Neural progenitor cell (in vitro differentiated cells): ENCODE results near the gene CCDC7. TPM values are rescaled to one million over a fixed set of nuclear protein-coding genes. Genes with fewer than 3 reads are reported as not detected.
"Not testable (repeated sequence)": the region's sequence is repeated elsewhere in the genome, so short reads cannot be mapped to it uniquely, and the experiment has no call there.

Experiments
- DNase-seq: peaks from one replicate; pipeline ENCODE4 v3.0.0-alpha.2; 2016; ENCODE audit warnings: low spot score
- H2AFZ ChIP-seq: fragments of 200-600 bp; sonication (generic); replicated peaks from 2 replicates; pipeline ENCODE4 v1.6.1; 2016; ENCODE audit warnings: antibody characterized with exemption
- H3F3A ChIP-seq: fragments of 200-600 bp; sonication (generic); 2 replicates; pipeline ENCODE4 v1.6.1; 2016; ENCODE audit warnings: antibody characterized with exemption, low read depth
- H3K27ac ChIP-seq: fragments of 200-600 bp; sonication (generic); 2 replicates; pipeline ENCODE4 v1.5.1; 2016; ENCODE audit warnings: mild to moderate bottlenecking
- H3K27me3 ChIP-seq: fragments of 200-600 bp; sonication (generic); 2 replicates; pipeline ENCODE4 v1.6.1; 2016; ENCODE audit warnings: mild to moderate bottlenecking, moderate library complexity
- H3K36me3 ChIP-seq: fragments of 200-600 bp; sonication (generic); 2 replicates; pipeline ENCODE4 v1.5.1; 2016
- H3K4me1 ChIP-seq: fragments of 200-600 bp; sonication (generic); 2 replicates; pipeline ENCODE4 v1.6.1; 2016; ENCODE audit warnings: mixed run types
- H3K4me2 ChIP-seq: fragments of 200-600 bp; sonication (generic); 2 replicates; pipeline ENCODE4 v1.6.1; 2016
- H3K4me3 ChIP-seq: fragments of 200-600 bp; sonication (generic); 2 replicates; pipeline ENCODE4 v1.5.1; 2016
- H3K79me2 ChIP-seq: fragments of 200-600 bp; sonication (generic); 2 replicates; pipeline ENCODE4 v1.6.1; 2016; ENCODE audit warnings: low read depth
- H3K9ac ChIP-seq: fragments of 200-600 bp; sonication (generic); 2 replicates; pipeline ENCODE4 v1.6.1; 2016
- H3K9me3 ChIP-seq: fragments of 200-600 bp; sonication (generic); 2 replicates; pipeline ENCODE4 v1.5.1; 2016; ENCODE audit warnings: low read depth
- H4K20me1 ChIP-seq: fragments of 200-600 bp; sonication (generic); 2 replicates; pipeline ENCODE4 v1.6.1; 2016; ENCODE audit warnings: low read depth
- H3K27ac Mint-ChIP-seq: 3 replicates; pipeline ENCODE4 v1.8.0; 2021; ENCODE audit warnings: mixed read lengths
- H3K27me3 Mint-ChIP-seq: 2 replicates; pipeline ENCODE4 v1.8.0; 2022; ENCODE audit warnings: low read depth, mild to moderate bottlenecking, inconsistent platforms, moderate library complexity, mixed read lengths; ENCODE audit not compliant: insufficient read depth
- H3K36me3 Mint-ChIP-seq: 3 replicates; pipeline ENCODE4 v1.8.0; 2021; ENCODE audit warnings: mixed read lengths
- H3K4me1 Mint-ChIP-seq: 3 replicates; pipeline ENCODE4 v1.8.0; 2021; ENCODE audit warnings: mixed read lengths
- H3K4me3 Mint-ChIP-seq: 3 replicates; pipeline ENCODE4 v1.8.0; 2021; ENCODE audit warnings: mild to moderate bottlenecking, moderate library complexity, mixed read lengths
- H3K9me3 Mint-ChIP-seq: 3 replicates; pipeline ENCODE4 v1.8.0; 2020; ENCODE audit warnings: mixed read lengths
- CTCF ChIP-seq: fragments of 200-600 bp; sonication (generic); IDR thresholded peaks from 2 replicates; pipeline ENCODE4 v1.5.1; 2017; ENCODE audit warnings: antibody characterized with exemption, mild to moderate bottlenecking
- EZH2 ChIP-seq: fragments of 200-600 bp; sonication (generic); IDR thresholded peaks from 2 replicates; pipeline ENCODE4 v1.6.1; 2017; ENCODE audit warnings: antibody characterized with exemption, mild to moderate bottlenecking, moderate library complexity
- EZH2phosphoT487 ChIP-seq: fragments of 200-600 bp; sonication (generic); IDR thresholded peaks from 2 replicates; pipeline ENCODE4 v1.6.1; 2017; ENCODE audit warnings: antibody characterized with exemption
- total RNA-seq: library from RNA; depleted of rRNA; stranded (reverse); fragments of >200 nt; gene quantifications from 2 replicates; pipeline ENCODE4 v1.2.3, GENCODE V29; 2015; ENCODE audit warnings: low replicate concordance

Gene CCDC7
- 4.1 and 6.9 TPM in 2 replicates for total RNA-seq

GRCh38 chr10:32445740-32446535 lies at the start of gene CCDC7:
Gene CCDC7 (plus strand): TSS chr10:32446140. CDS start chr10:32451643, 5,503 bp downstream.
- Mint-ChIP-seq H3K9me3 (peaks cover 3% of the 10 kb centered on the region), H3K36me3 (no peaks in the 10 kb centered on the region), H3K27me3 (no peaks in the 10 kb centered on the region), H3K27ac (peak within 1 kb of the TSS; percentile 98), H3K4me3 (peak within 1 kb of the TSS; percentile 89), H3K4me1 (peaks cover 14% of the 10 kb centered on the region)
- peaks cover 13% of the 10 kb centered on the region for H3F3A ChIP-seq
- H3K4me3 ChIP-seq = peak within 1 kb of the TSS; percentile 58
- no peaks in the 10 kb centered on the region for H3K27me3 ChIP-seq
- peak within 1 kb of the TSS; percentile 84 for H3K4me2 ChIP-seq
- peak; percentile 89 for DNase-seq
- TF ChIP-seq CTCF (peak; percentile 53), EZH2 (peak; percentile 53), EZH2phosphoT487 (no peak)
- H3K27ac ChIP-seq = peak within 1 kb of the TSS; percentile 3
- H3K9me3 ChIP-seq = no peaks in the 10 kb centered on the region
- H4K20me1 ChIP-seq = no peaks in the 10 kb centered on the region
- H3K36me3 ChIP-seq = no peaks in the 10 kb centered on the region
- H3K79me2 ChIP-seq = no peaks in the 10 kb centered on the region
- H2AFZ ChIP-seq = peak within 1 kb of the TSS; percentile 94
- no peak within 1 kb of the TSS for H3K9ac ChIP-seq
- peaks cover 5% of the 10 kb centered on the region for H3K4me1 ChIP-seq

- not testable (repeated sequence) for H3K9me3 ChIP-seq, H3K9ac ChIP-seq, H3K9me3 Mint-ChIP-seq, H3K4me3 Mint-ChIP-seq, DNase-seq, H3K27me3 ChIP-seq, H3K27ac ChIP-seq, H3K36me3 Mint-ChIP-seq, H3K79me2 ChIP-seq, H2AFZ ChIP-seq, H3F3A ChIP-seq, H3K4me1 Mint-ChIP-seq, H3K4me1 ChIP-seq, H3K4me3 ChIP-seq, H4K20me1 ChIP-seq, H3K27ac Mint-ChIP-seq, H3K4me2 ChIP-seq, H3K36me3 ChIP-seq, H3K27me3 Mint-ChIP-seq
These were observed 48.8 kb upstream of the CCDC7 start for GRCh38 chr10:32397163-32397562.

- not testable (repeated sequence) for H2AFZ ChIP-seq, H3K4me1 ChIP-seq, H3K79me2 ChIP-seq, H3F3A ChIP-seq, H3K27ac ChIP-seq, H3K27ac Mint-ChIP-seq, DNase-seq, H3K27me3 Mint-ChIP-seq, H3K4me1 Mint-ChIP-seq, H3K4me3 ChIP-seq, H3K36me3 Mint-ChIP-seq, H3K9me3 ChIP-seq, H3K9me3 Mint-ChIP-seq, H3K4me3 Mint-ChIP-seq, H4K20me1 ChIP-seq, H3K36me3 ChIP-seq, H3K9ac ChIP-seq, H3K27me3 ChIP-seq, H3K4me2 ChIP-seq
These were observed 46.2 kb upstream of the CCDC7 start for GRCh38 chr10:32399720-32400119.

GRCh38 chr10:32400961-32401360 lies 45.0 kb upstream of the CCDC7 start:
- TF ChIP-seq CTCF (no peak), EZH2phosphoT487 (no peak), EZH2 (no peak)
- Mint-ChIP-seq H3K4me1 (no peaks in the 10 kb centered on the region), H3K36me3 (no peaks in the 10 kb centered on the region), H3K4me3 (no peak overlapping the region), H3K9me3 (no peaks in the 10 kb centered on the region), H3K27me3 (no peaks in the 10 kb centered on the region), H3K27ac (no peak overlapping the region)
- Histone ChIP-seq H3K79me2 (no peaks in the 10 kb centered on the region), H3K9me3 (no peaks in the 10 kb centered on the region), H3K4me3 (no peak overlapping the region), H3K9ac (no peak overlapping the region), H3K4me1 (no peaks in the 10 kb centered on the region), H4K20me1 (no peaks in the 10 kb centered on the region), H2AFZ (no peak overlapping the region), H3K27me3 (no peaks in the 10 kb centered on the region), H3K27ac (no peak overlapping the region), H3K36me3 (no peaks in the 10 kb centered on the region), H3K4me2 (no peak overlapping the region), H3F3A (no peaks in the 10 kb centered on the region)
- DNase-seq = no peak
